ENCODE measurements around the gene CLHC1. TPM values are rescaled to one million over a fixed set of nuclear protein-coding genes. Genes with fewer than 3 reads are reported as not detected.

CLHC1 gene
- total RNA-seq, 1 donor from 2014 or later = not detected

GRCh38 chr2:55161295-55162210 lies 70.5 kb downstream of the CLHC1 start:
- no peaks in the 10 kb centered on the region for H3K9me3 ChIP-seq
- TF ChIP-seq CTCF (IDR thresholded peaks at IDR 0.05) = no peak
- intact Hi-C loops (cut with DNase I) = loop anchor here (10.0 kb wide), 2 partner anchors 437 to 1047 kb away; partner anchors contain the start of genes ACYP2 and EML6
- no peaks in the 10 kb centered on the region for H3K36me3 ChIP-seq
- H3K27me3 ChIP-seq = no peaks in the 10 kb centered on the region
- no peak overlapping the region for H3K27ac ChIP-seq
- no peak overlapping the region for H3K4me3 ChIP-seq
- peak in 1 of 2 donors; percentile 21 for DNase-seq (ENCODE audit: low spot score in 2 of 2)
- peaks cover 7 to 47% of the 10 kb centered on the region in 2 donors for H3K4me1 ChIP-seq

GRCh38 chr2:55160422-55160821 lies 71.7 kb downstream of the CLHC1 start:
- no peak for DNase-seq (ENCODE audit: low spot score in 2 of 2)
- Histone ChIP-seq H3K27ac (no peak overlapping the region), H3K36me3 (no peaks in the 10 kb centered on the region), H3K27me3 (no peaks in the 10 kb centered on the region), H3K9me3 (no peaks in the 10 kb centered on the region), H3K4me3 (no peak overlapping the region), H3K4me1 (peaks cover 14 to 54% of the 10 kb centered on the region in 2 donors)
- TF ChIP-seq CTCF (IDR thresholded peaks at IDR 0.05) = no peak
- intact Hi-C loops (cut with DNase I) = loop anchor here (10.0 kb wide), 2 partner anchors 436 to 1046 kb away; partner anchors contain the start of genes ACYP2 and EML6

GRCh38 chr2:55159752-55160151 lies 72.3 kb downstream of the CLHC1 start:
- H3K9me3 ChIP-seq = no peaks in the 10 kb centered on the region
- DNase-seq (ENCODE audit: low spot score in 2 of 2) = no peak
- TF ChIP-seq CTCF (IDR thresholded peaks at IDR 0.05) = no peak
- H3K36me3 ChIP-seq = no peaks in the 10 kb centered on the region
- H3K4me3 ChIP-seq = no peak overlapping the region
- intact Hi-C loops (cut with DNase I) = loop anchor here (10.0 kb wide), 2 partner anchors 435 to 1045 kb away; partner anchors contain the start of genes ACYP2 and EML6
- no peaks in the 10 kb centered on the region for H3K27me3 ChIP-seq
- H3K4me1 ChIP-seq = peaks cover 14 to 61% of the 10 kb centered on the region in 2 donors
- no peak overlapping the region for H3K27ac ChIP-seq

GRCh38 chr2:55159037-55159651 lies 72.9 kb downstream of the CLHC1 start:
- H3K4me3 ChIP-seq = no peak overlapping the region
- H3K4me1 ChIP-seq = peaks cover 14 to 67% of the 10 kb centered on the region in 2 donors
- peak in 1 of 2 donors; percentile 74 for DNase-seq (ENCODE audit: low spot score in 2 of 2)
- H3K27me3 ChIP-seq = no peaks in the 10 kb centered on the region
- H3K9me3 ChIP-seq = no peaks in the 10 kb centered on the region
- no peak for TF ChIP-seq CTCF (IDR thresholded peaks at IDR 0.05)
- H3K36me3 ChIP-seq = no peaks in the 10 kb centered on the region
- H3K27ac ChIP-seq = peak overlapping the region; percentile 79 to 81
- intact Hi-C loops (cut with DNase I) = no loop called here

GRCh38 chr2:55158111-55158814 lies 73.8 kb downstream of the CLHC1 start:
- Histone ChIP-seq H3K9me3 (no peaks in the 10 kb centered on the region), H3K36me3 (no peaks in the 10 kb centered on the region), H3K4me3 (no peak overlapping the region), H3K27ac (peak overlapping the region; percentile 79 to 81), H3K4me1 (peaks cover 14 to 63% of the 10 kb centered on the region in 2 donors), H3K27me3 (no peaks in the 10 kb centered on the region)
- intact Hi-C loops (cut with DNase I) = no loop called here
- no peak for DNase-seq (ENCODE audit: low spot score in 2 of 2)
- TF ChIP-seq CTCF (IDR thresholded peaks at IDR 0.05) = no peak

Data from ascending aorta (tissue), 2 donors.